Measurements from ENCODE around the gene ARMH2.

The ARMH2 gene
- total RNA-seq: 0.17 to 0.58 (median 0.26) reads per million in 3 donors

DNA sequence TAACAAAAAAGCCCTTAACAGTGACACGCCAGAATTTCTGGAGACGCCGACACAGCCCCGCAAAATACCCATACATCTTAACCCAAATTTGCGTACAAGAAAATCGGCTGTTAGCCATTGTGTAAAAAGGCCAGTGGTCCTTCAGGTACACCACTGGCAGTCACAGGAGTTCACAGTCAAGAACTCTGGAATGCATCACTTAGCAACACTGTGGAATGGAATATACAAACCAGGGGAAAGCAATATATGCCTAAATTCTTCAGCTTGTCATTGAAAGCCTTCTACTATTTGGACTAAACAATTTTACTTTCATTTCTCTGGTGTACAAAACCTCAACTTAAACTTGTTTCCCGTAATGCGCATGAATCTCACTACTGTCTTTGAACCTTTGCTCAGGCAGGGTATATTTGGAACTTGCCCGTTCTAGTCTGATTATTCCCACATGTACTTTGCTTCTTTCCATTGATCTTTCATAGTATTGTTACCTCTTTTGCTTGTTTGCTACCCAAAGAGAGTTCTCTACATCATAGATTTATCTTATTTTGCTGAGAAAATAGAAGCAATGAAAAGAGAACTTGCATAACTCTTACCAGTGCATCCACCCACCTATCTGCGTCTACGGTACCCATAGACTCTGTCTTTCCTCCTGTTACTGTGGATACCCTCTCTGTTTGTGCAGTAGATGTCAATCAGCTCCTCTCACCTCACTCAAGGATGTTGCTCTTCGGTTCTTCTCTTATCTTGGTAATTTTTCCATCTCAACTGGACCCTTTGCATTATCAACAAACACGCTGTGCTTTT, at the start of gene ARMH2:
TSS of gene ARMH2 (minus strand) at position 178 of the 801 bp plus-strand sequence. CDS start at position 118, 60 bp downstream.
- H3K27ac ChIP-seq (ENCODE audit: insufficient read depth, low read length, poor library complexity, severe bottlenecking): no peak within 1 kb of the TSS
- H3K4me3 ChIP-seq (ENCODE audit: insufficient read depth, low read depth, low read length, poor library complexity, severe bottlenecking): no peak within 1 kb of the TSS
- no peaks in the 10 kb centered on the region for H3K27me3 ChIP-seq (replicated peaks; ENCODE audit: control insufficient read depth, insufficient read depth, low read length, poor library complexity, severe bottlenecking)
- no peaks in the 10 kb centered on the region for H3K4me1 ChIP-seq (ENCODE audit: control insufficient read depth, insufficient read depth, low read length, poor library complexity, severe bottlenecking)
- H3K36me3 ChIP-seq (ENCODE audit: control insufficient read depth, insufficient read depth, low read length): peaks cover 12% of the 10 kb centered on the region
- H3K9me3 ChIP-seq (ENCODE audit: control insufficient read depth, low read length): no peaks in the 10 kb centered on the region
- DNase-seq: no peak

DNA sequence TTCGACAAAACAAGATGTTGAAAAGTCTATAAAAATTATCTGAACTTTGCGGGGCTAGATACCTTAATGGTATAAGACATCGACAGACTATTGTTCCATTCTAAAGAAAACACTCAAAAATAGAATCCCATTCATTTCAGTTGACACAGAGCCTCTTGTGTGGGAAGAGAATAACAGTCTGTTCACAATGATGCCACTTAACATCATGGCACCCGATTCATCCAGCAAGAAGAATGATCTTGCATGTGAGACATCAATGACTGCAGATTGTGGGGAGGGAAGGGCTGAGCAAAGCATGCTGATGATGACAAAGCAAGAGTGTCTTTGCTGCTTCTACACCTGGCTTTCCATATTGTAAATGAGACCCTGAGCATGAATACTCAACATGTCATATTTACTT, 49.7 kb upstream of the ARMH2 start:
- no peak overlapping the region for H3K27ac ChIP-seq (ENCODE audit: insufficient read depth, low read length, poor library complexity, severe bottlenecking)
- no peaks in the 10 kb centered on the region for H3K9me3 ChIP-seq (ENCODE audit: control insufficient read depth, low read length)
- H3K36me3 ChIP-seq (ENCODE audit: control insufficient read depth, insufficient read depth, low read length): peaks cover 89% of the 10 kb centered on the region
- DNase-seq: no peak
- no peaks in the 10 kb centered on the region for H3K27me3 ChIP-seq (replicated peaks; ENCODE audit: control insufficient read depth, insufficient read depth, low read length, poor library complexity, severe bottlenecking)
- no peaks in the 10 kb centered on the region for H3K4me1 ChIP-seq (ENCODE audit: control insufficient read depth, insufficient read depth, low read length, poor library complexity, severe bottlenecking)
- H3K4me3 ChIP-seq (ENCODE audit: insufficient read depth, low read depth, low read length, poor library complexity, severe bottlenecking): no peak overlapping the region

DNA sequence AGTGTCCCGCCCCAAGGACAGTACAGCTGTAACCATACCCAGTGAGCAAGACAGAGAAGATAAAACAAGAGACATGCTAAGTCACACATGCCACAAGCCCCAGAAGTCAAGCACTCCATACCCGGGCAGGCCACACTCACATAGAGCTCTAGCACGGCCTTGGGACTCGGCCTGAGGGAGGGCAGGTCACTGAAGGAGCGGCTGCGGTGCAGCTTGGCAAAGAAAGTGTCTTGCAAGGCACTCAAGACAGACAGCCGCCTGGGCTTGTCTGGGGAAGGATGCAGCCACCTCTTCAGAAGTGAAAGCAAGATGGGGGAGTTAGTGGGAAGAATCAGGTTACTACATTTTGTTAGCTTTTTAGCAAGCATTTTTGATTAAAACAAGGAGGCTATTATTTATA, 48.7 kb upstream of the ARMH2 start:
- H3K4me3 ChIP-seq (ENCODE audit: insufficient read depth, low read depth, low read length, poor library complexity, severe bottlenecking): no peak overlapping the region
- no peak overlapping the region for H3K27ac ChIP-seq (ENCODE audit: insufficient read depth, low read length, poor library complexity, severe bottlenecking)
- DNase-seq: no peak
- H3K36me3 ChIP-seq (ENCODE audit: control insufficient read depth, insufficient read depth, low read length): peaks cover 89% of the 10 kb centered on the region
- no peaks in the 10 kb centered on the region for H3K27me3 ChIP-seq (replicated peaks; ENCODE audit: control insufficient read depth, insufficient read depth, low read length, poor library complexity, severe bottlenecking)
- peaks cover 3% of the 10 kb centered on the region for H3K4me1 ChIP-seq (ENCODE audit: control insufficient read depth, insufficient read depth, low read length, poor library complexity, severe bottlenecking)
- H3K9me3 ChIP-seq (ENCODE audit: control insufficient read depth, low read length): no peaks in the 10 kb centered on the region

DNA sequence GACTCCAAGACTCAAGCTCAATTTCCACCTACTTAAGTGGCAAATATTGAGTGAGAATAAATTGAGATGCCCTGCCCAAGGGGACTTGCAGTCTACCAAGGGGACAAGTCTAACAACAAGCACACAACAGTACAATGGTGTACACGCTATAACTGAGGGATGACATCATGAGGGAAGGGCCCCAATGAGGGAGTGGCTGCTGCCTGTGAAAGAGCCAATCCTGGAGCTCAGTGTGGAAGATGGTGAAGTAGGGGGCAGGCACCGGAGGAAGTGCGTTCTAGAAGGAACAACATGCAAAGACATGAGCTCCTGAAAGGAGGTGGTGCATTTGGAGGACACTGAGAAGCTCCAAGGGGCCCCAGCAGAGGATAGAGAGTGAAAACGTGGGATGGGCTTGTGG, 46.9 kb upstream of the ARMH2 start:
- no peak for DNase-seq
- H3K4me3 ChIP-seq (ENCODE audit: insufficient read depth, low read depth, low read length, poor library complexity, severe bottlenecking): no peak overlapping the region
- peak overlapping the region; percentile 22 for H3K27ac ChIP-seq (ENCODE audit: insufficient read depth, low read length, poor library complexity, severe bottlenecking)
- H3K36me3 ChIP-seq (ENCODE audit: control insufficient read depth, insufficient read depth, low read length): peaks cover 95% of the 10 kb centered on the region
- H3K4me1 ChIP-seq (ENCODE audit: control insufficient read depth, insufficient read depth, low read length, poor library complexity, severe bottlenecking): peaks cover 12% of the 10 kb centered on the region
- no peaks in the 10 kb centered on the region for H3K9me3 ChIP-seq (ENCODE audit: control insufficient read depth, low read length)
- H3K27me3 ChIP-seq (replicated peaks; ENCODE audit: control insufficient read depth, insufficient read depth, low read length, poor library complexity, severe bottlenecking): no peaks in the 10 kb centered on the region

DNA sequence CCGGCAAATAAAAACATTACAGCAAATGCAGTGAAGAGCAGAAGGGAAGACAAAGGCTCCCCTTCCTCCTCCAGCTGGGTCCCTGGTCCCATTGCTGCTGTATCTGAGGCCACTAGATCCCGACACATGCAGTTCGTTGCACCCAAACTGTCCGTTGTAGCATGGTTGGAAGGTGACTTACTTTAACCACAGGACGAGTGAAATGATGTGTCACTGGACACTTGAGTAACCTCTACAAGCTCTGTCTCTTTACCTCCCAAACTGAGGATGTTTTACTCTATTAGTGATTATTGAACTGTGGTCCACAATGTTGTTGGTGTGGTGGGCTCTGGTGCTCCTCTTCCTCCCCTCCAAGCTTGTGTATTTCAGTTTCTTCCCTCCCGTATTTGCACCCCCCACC, 46.2 kb upstream of the ARMH2 start:
- no peaks in the 10 kb centered on the region for H3K9me3 ChIP-seq (ENCODE audit: control insufficient read depth, low read length)
- no peaks in the 10 kb centered on the region for H3K27me3 ChIP-seq (replicated peaks; ENCODE audit: control insufficient read depth, insufficient read depth, low read length, poor library complexity, severe bottlenecking)
- H3K4me3 ChIP-seq (ENCODE audit: insufficient read depth, low read depth, low read length, poor library complexity, severe bottlenecking): no peak overlapping the region
- H3K36me3 ChIP-seq (ENCODE audit: control insufficient read depth, insufficient read depth, low read length): peaks cover 95% of the 10 kb centered on the region
- H3K27ac ChIP-seq (ENCODE audit: insufficient read depth, low read length, poor library complexity, severe bottlenecking): no peak overlapping the region
- DNase-seq: no peak
- H3K4me1 ChIP-seq (ENCODE audit: control insufficient read depth, insufficient read depth, low read length, poor library complexity, severe bottlenecking): peaks cover 18% of the 10 kb centered on the region

DNA sequence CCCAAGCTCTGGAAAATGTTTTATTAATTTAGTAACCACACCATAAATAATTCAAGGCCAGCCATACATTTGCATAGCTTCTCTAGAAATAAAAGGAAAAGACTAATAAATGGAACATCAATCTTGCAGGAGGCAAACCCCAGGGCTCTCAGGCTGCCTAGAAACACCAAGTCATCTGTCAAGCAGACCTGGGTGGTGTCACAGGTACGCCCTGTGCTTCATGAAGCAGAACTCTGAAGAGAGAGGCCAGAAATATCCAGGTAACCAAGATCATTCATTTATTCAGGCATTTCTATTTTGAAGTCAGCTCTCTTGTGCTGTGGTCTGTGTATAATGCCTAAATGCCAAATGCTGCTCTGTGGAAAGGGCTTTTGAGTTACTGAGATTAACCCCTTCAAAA, 45.3 kb upstream of the ARMH2 start:
- Histone ChIP-seq H3K4me1 (ENCODE audit: control insufficient read depth, insufficient read depth, low read length, poor library complexity, severe bottlenecking) (peaks cover 19% of the 10 kb centered on the region), H3K27ac (ENCODE audit: insufficient read depth, low read length, poor library complexity, severe bottlenecking) (no peak overlapping the region), H3K36me3 (ENCODE audit: control insufficient read depth, insufficient read depth, low read length) (peaks cover 89% of the 10 kb centered on the region)

DNA sequence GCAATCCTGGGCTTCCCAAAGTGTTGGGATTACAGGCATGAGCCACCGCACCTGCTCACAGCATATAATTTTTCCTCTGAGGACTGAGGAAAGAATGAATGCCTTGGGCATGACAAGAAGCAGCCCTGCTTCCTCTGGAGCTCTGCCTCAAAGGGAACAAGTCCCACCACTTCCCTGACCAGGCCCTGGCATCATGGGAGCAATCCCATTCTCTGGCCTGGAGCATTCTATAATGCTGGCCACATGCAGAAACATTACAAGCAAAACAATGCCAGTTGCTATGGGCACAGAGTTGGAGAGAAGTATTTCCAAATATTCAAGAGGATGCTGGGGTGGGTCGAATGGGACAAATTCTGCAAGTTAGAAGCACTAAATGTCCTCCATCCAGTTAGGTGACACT, 41.5 kb upstream of the ARMH2 start:
- peaks cover 19% of the 10 kb centered on the region for H3K4me1 ChIP-seq (ENCODE audit: control insufficient read depth, insufficient read depth, low read length, poor library complexity, severe bottlenecking)
- no peaks in the 10 kb centered on the region for H3K9me3 ChIP-seq (ENCODE audit: control insufficient read depth, low read length)
- no peaks in the 10 kb centered on the region for H3K27me3 ChIP-seq (replicated peaks; ENCODE audit: control insufficient read depth, insufficient read depth, low read length, poor library complexity, severe bottlenecking)
- no peak overlapping the region for H3K4me3 ChIP-seq (ENCODE audit: insufficient read depth, low read depth, low read length, poor library complexity, severe bottlenecking)
- H3K36me3 ChIP-seq (ENCODE audit: control insufficient read depth, insufficient read depth, low read length): peaks cover 79% of the 10 kb centered on the region
- no peak for DNase-seq
- no peak overlapping the region for H3K27ac ChIP-seq (ENCODE audit: insufficient read depth, low read length, poor library complexity, severe bottlenecking)

More for the DNA sequence above, 45.3 kb upstream of the ARMH2 start:
- no peak for DNase-seq
- Histone ChIP-seq H3K9me3 (ENCODE audit: control insufficient read depth, low read length) (no peaks in the 10 kb centered on the region), H3K27me3 (replicated peaks; ENCODE audit: control insufficient read depth, insufficient read depth, low read length, poor library complexity, severe bottlenecking) (no peaks in the 10 kb centered on the region), H3K4me3 (ENCODE audit: insufficient read depth, low read depth, low read length, poor library complexity, severe bottlenecking) (no peak overlapping the region)

DNA sequence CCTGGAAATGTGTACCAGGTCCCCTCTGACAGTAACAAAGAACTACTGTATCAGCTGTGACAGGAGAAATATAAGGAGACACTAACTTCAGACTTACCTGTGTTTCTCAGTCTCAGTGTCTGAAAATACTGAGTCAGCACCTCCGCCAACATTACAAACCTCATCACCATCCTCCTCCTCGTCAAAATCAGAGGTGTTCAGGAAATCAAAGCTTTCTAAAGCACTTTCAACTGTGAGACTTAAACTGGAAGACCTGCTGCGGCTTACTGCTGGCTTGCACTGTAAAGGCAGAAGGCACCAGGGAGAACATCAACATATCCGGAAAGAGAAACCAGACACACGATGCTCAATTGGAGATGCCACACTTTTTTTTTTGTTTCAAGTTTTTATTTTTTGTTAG, 40.3 kb upstream of the ARMH2 start:
- Histone ChIP-seq H3K4me1 (ENCODE audit: control insufficient read depth, insufficient read depth, low read length, poor library complexity, severe bottlenecking) (peaks cover 19% of the 10 kb centered on the region), H3K9me3 (ENCODE audit: control insufficient read depth, low read length) (no peaks in the 10 kb centered on the region), H3K4me3 (ENCODE audit: insufficient read depth, low read depth, low read length, poor library complexity, severe bottlenecking) (no peak overlapping the region), H3K27me3 (replicated peaks; ENCODE audit: control insufficient read depth, insufficient read depth, low read length, poor library complexity, severe bottlenecking) (no peaks in the 10 kb centered on the region), H3K36me3 (ENCODE audit: control insufficient read depth, insufficient read depth, low read length) (peaks cover 79% of the 10 kb centered on the region), H3K27ac (ENCODE audit: insufficient read depth, low read length, poor library complexity, severe bottlenecking) (peak overlapping the region; percentile 26)
- no peak for DNase-seq

DNA sequence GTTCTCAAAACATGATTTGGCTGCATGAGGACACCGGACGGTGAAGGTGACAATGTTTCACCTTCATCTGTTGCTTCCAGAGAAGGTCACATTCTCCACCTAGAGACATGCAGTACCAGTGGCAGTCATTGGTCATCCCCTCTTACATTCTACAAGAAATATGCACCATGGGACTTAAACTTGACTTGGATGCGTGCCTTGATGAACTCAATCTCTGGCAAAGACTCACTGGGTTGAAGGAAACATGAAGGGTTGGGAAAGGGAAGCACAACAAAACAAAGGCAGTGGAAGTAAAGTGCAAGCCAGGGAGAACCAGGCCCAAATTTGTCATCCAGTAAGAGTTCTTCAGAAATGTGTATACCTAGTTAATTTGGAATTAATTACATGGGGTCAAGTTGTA, 39.4 kb upstream of the ARMH2 start:
- DNase-seq: no peak
- no peaks in the 10 kb centered on the region for H3K27me3 ChIP-seq (replicated peaks; ENCODE audit: control insufficient read depth, insufficient read depth, low read length, poor library complexity, severe bottlenecking)
- H3K4me3 ChIP-seq (ENCODE audit: insufficient read depth, low read depth, low read length, poor library complexity, severe bottlenecking): no peak overlapping the region
- H3K9me3 ChIP-seq (ENCODE audit: control insufficient read depth, low read length): no peaks in the 10 kb centered on the region
- no peak overlapping the region for H3K27ac ChIP-seq (ENCODE audit: insufficient read depth, low read length, poor library complexity, severe bottlenecking)
- peaks cover 80% of the 10 kb centered on the region for H3K36me3 ChIP-seq (ENCODE audit: control insufficient read depth, insufficient read depth, low read length)
- peaks cover 19% of the 10 kb centered on the region for H3K4me1 ChIP-seq (ENCODE audit: control insufficient read depth, insufficient read depth, low read length, poor library complexity, severe bottlenecking)

DNA sequence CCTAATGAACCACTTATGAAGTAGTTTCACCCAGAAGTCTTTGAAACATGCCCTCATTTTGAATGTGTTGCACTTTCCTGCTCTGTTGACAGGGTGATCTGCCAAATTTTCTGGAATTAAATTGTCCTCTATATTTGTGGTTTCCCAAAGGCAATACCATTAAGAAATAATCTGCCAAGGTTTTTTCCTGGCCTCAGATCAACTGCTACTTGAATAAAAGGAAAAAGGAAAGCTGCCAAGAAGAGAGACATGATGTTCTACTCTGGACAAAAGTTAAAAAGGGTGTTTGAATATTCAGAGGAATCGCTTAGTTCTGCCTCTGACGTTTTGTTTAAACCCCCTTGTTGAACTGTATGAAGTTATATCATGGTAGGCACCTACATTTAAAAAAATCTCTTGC, 37.4 kb upstream of the ARMH2 start:
- Histone ChIP-seq H3K27ac (ENCODE audit: insufficient read depth, low read length, poor library complexity, severe bottlenecking) (no peak overlapping the region), H3K9me3 (ENCODE audit: control insufficient read depth, low read length) (no peaks in the 10 kb centered on the region), H3K36me3 (ENCODE audit: control insufficient read depth, insufficient read depth, low read length) (peaks cover 80% of the 10 kb centered on the region), H3K4me3 (ENCODE audit: insufficient read depth, low read depth, low read length, poor library complexity, severe bottlenecking) (no peak overlapping the region), H3K4me1 (ENCODE audit: control insufficient read depth, insufficient read depth, low read length, poor library complexity, severe bottlenecking) (peaks cover 13% of the 10 kb centered on the region), H3K27me3 (replicated peaks; ENCODE audit: control insufficient read depth, insufficient read depth, low read length, poor library complexity, severe bottlenecking) (no peaks in the 10 kb centered on the region)
- no peak for DNase-seq

Data from effector memory CD4-positive, alpha-beta T cell (primary cell).